ENCODE results near the gene CKAP5.

Gene CKAP5

GRCh38 chr11:46845740-46846509 is at the start of gene CKAP5:
CKAP5 (minus strand) TSS chr11:46846280; CDS start chr11:46821231, 25,049 bp downstream.
- DNase-seq (ENCODE audit: low read depth in 2 of 2): peak; percentile 67 to 74

- no peak for DNase-seq (ENCODE audit: low read depth in 2 of 2)
These were observed 49.7 kb upstream of the CKAP5 start for GRCh38 chr11:46895821-46896220.

GRCh38 chr11:46894961-46895360 is 48.9 kb upstream of the CKAP5 start:
- no peak for DNase-seq (ENCODE audit: low read depth in 2 of 2)

GRCh38 chr11:46894506-46894905 is 48.4 kb upstream of the CKAP5 start:
- no peak for DNase-seq (ENCODE audit: low read depth in 2 of 2)

- no peak for DNase-seq (ENCODE audit: low read depth in 2 of 2)
These were observed 46.8 kb upstream of the CKAP5 start for GRCh38 chr11:46892838-46893237.

- no peak for DNase-seq (ENCODE audit: low read depth in 2 of 2)
These were observed 46.0 kb upstream of the CKAP5 start for GRCh38 chr11:46892109-46892508.

- no peak for DNase-seq (ENCODE audit: low read depth in 2 of 2)
These were observed 44.6 kb upstream of the CKAP5 start for GRCh38 chr11:46890665-46891064.

- DNase-seq (ENCODE audit: low read depth in 2 of 2): peak; percentile 43 to 64
These were observed 43.8 kb upstream of the CKAP5 start for GRCh38 chr11:46889689-46890475.

- no peak for DNase-seq (ENCODE audit: low read depth in 2 of 2)
These were observed 43.2 kb upstream of the CKAP5 start for GRCh38 chr11:46889251-46889650.

GRCh38 chr11:46888636-46889035 is 42.6 kb upstream of the CKAP5 start:
- DNase-seq (ENCODE audit: low read depth in 2 of 2): no peak

- DNase-seq (ENCODE audit: low read depth in 2 of 2): no peak
These were observed 40.1 kb upstream of the CKAP5 start for GRCh38 chr11:46886211-46886610.

GRCh38 chr11:46879056-46879585 is 33.0 kb upstream of the CKAP5 start:
- DNase-seq (ENCODE audit: low read depth in 2 of 2): no peak

GRCh38 chr11:46877580-46877979 is 31.5 kb upstream of the CKAP5 start:
- DNase-seq (ENCODE audit: low read depth in 2 of 2): no peak

GRCh38 chr11:46876471-46876870 is 30.4 kb upstream of the CKAP5 start:
- no peak for DNase-seq (ENCODE audit: low read depth in 2 of 2)

- no peak for DNase-seq (ENCODE audit: low read depth in 2 of 2)
These were observed 28.5 kb upstream of the CKAP5 start for GRCh38 chr11:46874586-46874985.

- DNase-seq (ENCODE audit: low read depth in 2 of 2): no peak
These were observed 22.8 kb upstream of the CKAP5 start for GRCh38 chr11:46868912-46869311.

- DNase-seq (ENCODE audit: low read depth in 2 of 2): no peak
These were observed 19.3 kb upstream of the CKAP5 start for GRCh38 chr11:46865340-46865739.

- DNase-seq (ENCODE audit: low read depth in 2 of 2): no peak
These were observed 14.1 kb upstream of the CKAP5 start for GRCh38 chr11:46860218-46860617.

GRCh38 chr11:46858920-46859546 is 13.0 kb upstream of the CKAP5 start:
- no peak for DNase-seq (ENCODE audit: low read depth in 2 of 2)

GRCh38 chr11:46857666-46858065 is 11.6 kb upstream of the CKAP5 start:
- no peak for DNase-seq (ENCODE audit: low read depth in 2 of 2)

- DNase-seq (ENCODE audit: low read depth in 2 of 2): no peak
These were observed 10.7 kb upstream of the CKAP5 start for GRCh38 chr11:46856605-46857343.

- no peak for DNase-seq (ENCODE audit: low read depth in 2 of 2)
These were observed 9.8 kb upstream of the CKAP5 start for GRCh38 chr11:46855863-46856262.

All from stimulated activated CD8-positive, alpha-beta memory T cell treated with anti-CD3 and anti-CD28 coated beads, Interleukin-7, amount 100 ng/mL, for 1 hour (primary cell).